Superior temporal gyrus (tissue), 1 donor: Measurements from ENCODE around the gene ABLIM2.

Experiments
- DNase-seq: peaks from one replicate; pipeline ENCODE4 v3.0.0-alpha.2; 2016; ENCODE audit errors: extremely low spot score

The ABLIM2 gene

GRCh38 chr4:8047837-8048678, 110.6 kb downstream of the ABLIM2 start:
- peak; percentile 20 for DNase-seq

- DNase-seq: peak; percentile 43
These were observed 111.6 kb downstream of the ABLIM2 start for GRCh38 chr4:8046925-8047541.

GRCh38 chr4:8045909-8046308, 112.7 kb downstream of the ABLIM2 start:
- no peak for DNase-seq

GRCh38 chr4:8044699-8045098, 113.9 kb downstream of the ABLIM2 start:
- peak; percentile 16 for DNase-seq

GRCh38 chr4:8044244-8044643, 114.4 kb downstream of the ABLIM2 start:
- no peak for DNase-seq

- no peak for DNase-seq
These were observed 115.0 kb downstream of the ABLIM2 start for GRCh38 chr4:8043596-8043995.

GRCh38 chr4:8041868-8042267, 116.7 kb downstream of the ABLIM2 start:
- DNase-seq: no peak

GRCh38 chr4:8041172-8041571, 117.4 kb downstream of the ABLIM2 start:
- DNase-seq: no peak

GRCh38 chr4:8040607-8041006, 118.0 kb downstream of the ABLIM2 start:
- no peak for DNase-seq

GRCh38 chr4:8039853-8040252, 118.8 kb downstream of the ABLIM2 start:
- no peak for DNase-seq

GRCh38 chr4:8039290-8039689, 119.3 kb downstream of the ABLIM2 start:
- no peak for DNase-seq

GRCh38 chr4:8038719-8039251, 119.8 kb downstream of the ABLIM2 start:
- no peak for DNase-seq

- no peak for DNase-seq
These were observed 120.5 kb downstream of the ABLIM2 start for GRCh38 chr4:8038083-8038482.

- DNase-seq: no peak
These were observed 121.4 kb downstream of the ABLIM2 start for GRCh38 chr4:8037150-8037769.

- DNase-seq: no peak
These were observed 123.2 kb downstream of the ABLIM2 start for GRCh38 chr4:8035371-8035780.

- DNase-seq: no peak
These were observed 124.6 kb downstream of the ABLIM2 start for GRCh38 chr4:8033829-8034528.

- DNase-seq: no peak
These were observed 125.4 kb downstream of the ABLIM2 start for GRCh38 chr4:8033067-8033755.

- DNase-seq: no peak
These were observed 126.2 kb downstream of the ABLIM2 start for GRCh38 chr4:8032381-8032780.

- DNase-seq: no peak
These were observed 128.4 kb downstream of the ABLIM2 start for GRCh38 chr4:8030121-8030781.

- DNase-seq: no peak
These were observed 128.9 kb downstream of the ABLIM2 start for GRCh38 chr4:8029689-8030088.
